ENCODE data around the gene HEXIM1.

DNA sequence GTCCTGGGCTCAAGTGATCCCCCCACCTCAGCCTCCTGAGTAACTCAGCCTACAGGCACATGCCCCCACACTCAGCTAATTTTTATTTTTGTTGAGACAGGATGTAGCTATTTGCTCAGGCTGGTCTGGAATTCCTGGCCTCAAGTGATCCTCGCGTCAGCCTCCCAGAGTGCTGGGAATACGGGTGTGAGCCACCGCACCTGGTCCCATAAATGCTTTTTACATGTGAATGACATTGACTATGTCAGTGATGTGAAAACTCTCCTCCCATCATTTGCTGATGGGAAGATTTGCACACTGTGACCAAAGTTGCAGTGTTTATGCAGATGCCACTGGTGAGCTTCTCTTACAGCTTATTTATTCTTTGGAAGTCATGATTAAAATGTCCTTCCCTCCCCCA, 30.9 kb upstream of the HEXIM1 start:
- TF ChIP-seq EZH2 (IDR thresholded peaks at IDR 0.05) (no peak), POLR2AphosphoS5 (IDR thresholded peaks at IDR 0.05; ENCODE audit: borderline replicate concordance, low read depth, low read length) (no peak)
